Subcutaneous adipose tissue (tissue), 4 donors: Measurements from ENCODE around the gene RPS6KC1. TPM values are rescaled to one million over a fixed set of nuclear protein-coding genes. Genes with fewer than 3 reads are reported as not detected.

ENCODE experiments used
- CTCF ChIP-seq: fragments of 450-650 bp; IDR thresholded peaks from one replicate; pipeline ENCODE4 v1.5.1; 2016; ENCODE audit warnings: low read depth, mild to moderate bottlenecking, control low read depth, antibody characterized with exemption, moderate library complexity
- total RNA-seq, 4 donors: library from RNA; depleted of rRNA; stranded (reverse); fragments of >200 nt; gene quantifications; one replicate each; pipeline ENCODE4 v1.1.0, GENCODE V29; 2016

Gene RPS6KC1
- total RNA-seq, 4 donors from 2014 or later = 22.6 to 30.7 (median 25.3) TPM

DNA sequence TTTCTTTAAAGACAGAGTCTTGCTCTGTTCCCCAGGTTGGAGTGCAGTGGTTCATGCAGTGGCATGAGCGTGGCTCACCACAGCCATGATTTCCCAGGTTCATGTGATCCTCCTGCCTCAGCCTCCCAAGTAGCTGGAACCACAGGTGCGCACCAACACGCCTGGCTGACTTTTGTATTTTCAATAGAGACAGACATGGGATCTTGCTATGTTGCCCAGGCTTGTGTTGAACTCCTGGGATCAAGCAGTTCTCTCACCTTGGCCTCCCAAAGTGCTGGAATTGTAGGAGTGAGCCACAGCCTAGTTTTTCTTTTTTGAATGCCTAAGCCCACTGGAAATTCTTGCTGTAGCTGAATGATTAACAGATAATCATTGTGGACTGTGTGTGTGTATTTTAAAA is 113.5 kb downstream of the RPS6KC1 start:
- TF ChIP-seq CTCF = no peak

- no peak for TF ChIP-seq CTCF
Observed at GRCh38 chr1:213166852-213167251, 115.8 kb downstream of the RPS6KC1 start.

DNA sequence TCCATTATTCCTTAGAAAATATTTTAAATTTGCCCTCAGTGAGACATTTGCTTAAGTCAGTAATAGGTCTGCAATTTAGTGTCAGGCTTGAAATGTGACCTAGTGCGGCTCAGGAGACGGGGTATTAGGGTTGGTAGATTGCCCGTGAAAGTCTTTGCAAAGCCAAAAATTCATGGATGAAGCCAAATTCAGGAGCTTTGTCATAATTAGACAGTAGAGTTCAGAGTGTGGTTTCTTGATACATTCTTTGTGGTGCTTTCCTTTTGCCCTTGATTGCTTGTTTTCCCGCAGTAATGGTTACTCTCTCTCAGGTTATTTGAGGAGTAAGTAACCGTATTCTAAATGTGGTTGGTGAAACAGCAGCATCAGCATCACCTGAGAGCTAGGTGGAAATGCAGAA is 120.7 kb downstream of the RPS6KC1 start:
- TF ChIP-seq CTCF = no peak

DNA sequence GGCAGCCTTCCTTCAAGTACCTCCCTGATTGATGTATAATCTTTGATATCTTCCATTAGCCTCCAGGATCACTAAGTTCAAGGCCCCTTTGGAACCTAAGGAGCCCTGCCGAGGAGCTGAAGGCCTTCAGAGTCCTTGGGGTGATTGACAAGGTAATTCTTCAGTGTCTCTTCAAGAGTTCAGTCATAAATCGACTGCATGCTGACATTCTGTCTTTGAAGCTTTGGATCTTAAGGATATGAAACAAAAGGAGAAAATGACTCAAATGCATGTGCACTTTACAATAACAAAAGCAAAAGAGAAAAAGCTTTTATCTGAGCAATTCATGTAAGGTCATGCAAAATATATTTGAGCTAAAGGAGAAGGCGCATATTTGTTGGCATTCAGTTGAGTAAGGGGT is 125.3 kb downstream of the RPS6KC1 start:
- TF ChIP-seq CTCF = no peak

GRCh38 chr1:213179784-213180183 is 128.7 kb downstream of the RPS6KC1 start:
- no peak for TF ChIP-seq CTCF

GRCh38 chr1:213180833-213181232 is 129.8 kb downstream of the RPS6KC1 start:
- no peak for TF ChIP-seq CTCF

GRCh38 chr1:213183036-213183672 is 132.1 kb downstream of the RPS6KC1 start:
- no peak for TF ChIP-seq CTCF
